ENCODE results near the gene ULK4.
"Not testable (repeated sequence)": the region's sequence is repeated elsewhere in the genome, so short reads cannot be mapped to it uniquely, and the experiment has no call there.

The ULK4 gene

DNA sequence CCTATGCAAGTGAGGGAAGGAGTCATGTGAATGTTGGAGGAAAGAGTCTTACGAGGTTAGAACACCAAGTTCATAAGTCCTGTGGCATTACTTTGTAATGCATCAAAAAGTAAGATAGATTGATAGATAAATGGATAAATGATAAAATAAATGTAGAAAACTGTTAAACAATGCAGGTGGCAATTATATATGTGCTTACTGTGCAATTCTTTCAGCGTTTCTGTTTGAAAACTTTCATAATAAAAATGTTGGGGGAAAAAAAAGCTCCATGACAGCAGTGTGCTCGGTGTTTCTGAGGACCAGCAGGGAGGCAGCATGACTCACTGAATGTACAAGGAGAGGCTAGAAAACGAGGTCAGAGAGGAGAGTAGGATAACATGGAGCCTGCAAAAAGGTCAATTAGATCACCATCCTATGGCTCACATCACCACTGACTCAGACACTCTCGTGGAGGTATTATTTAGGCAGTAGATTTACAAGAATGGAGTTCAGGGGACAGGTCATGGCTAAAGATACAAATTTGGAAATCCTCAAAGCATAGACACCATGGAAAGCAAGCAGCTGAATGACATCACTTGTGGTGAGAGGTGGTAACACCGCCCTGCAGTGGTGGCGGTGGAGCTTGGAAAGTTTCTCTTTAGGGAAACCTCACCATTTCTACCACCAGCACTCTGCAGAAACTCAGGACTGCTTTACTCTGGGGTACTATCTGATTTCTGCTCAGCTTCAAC, 542.8 kb downstream of the ULK4 start:
- DNase-seq = peak; percentile 31 to 32

GRCh38 chr3:41417574-41417973, 544.3 kb downstream of the ULK4 start:
- no peak for DNase-seq

DNA sequence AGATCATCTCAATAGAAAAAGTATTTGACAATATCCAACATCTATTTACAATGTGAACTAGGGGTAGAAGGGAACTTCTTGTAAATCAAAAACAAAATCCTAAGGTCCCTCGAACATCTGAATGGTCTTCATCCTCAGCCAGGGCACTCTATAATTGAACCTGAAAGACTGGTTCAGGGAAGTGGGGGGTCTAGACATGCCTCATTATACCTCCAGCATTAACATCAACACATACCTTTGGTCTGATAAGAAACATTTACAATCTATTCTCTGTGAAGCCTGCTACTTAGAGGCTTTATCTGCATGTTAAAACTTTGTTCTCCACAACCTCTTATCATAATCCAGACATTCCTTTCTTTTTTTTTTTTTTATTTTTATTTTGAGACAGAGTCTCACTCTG, 550.8 kb downstream of the ULK4 start:
- no peak for DNase-seq

GRCh38 chr3:41405466-41405865, 556.4 kb downstream of the ULK4 start:
- DNase-seq = no peak

GRCh38 chr3:41404582-41404981, 557.3 kb downstream of the ULK4 start:
- no peak for DNase-seq

DNA sequence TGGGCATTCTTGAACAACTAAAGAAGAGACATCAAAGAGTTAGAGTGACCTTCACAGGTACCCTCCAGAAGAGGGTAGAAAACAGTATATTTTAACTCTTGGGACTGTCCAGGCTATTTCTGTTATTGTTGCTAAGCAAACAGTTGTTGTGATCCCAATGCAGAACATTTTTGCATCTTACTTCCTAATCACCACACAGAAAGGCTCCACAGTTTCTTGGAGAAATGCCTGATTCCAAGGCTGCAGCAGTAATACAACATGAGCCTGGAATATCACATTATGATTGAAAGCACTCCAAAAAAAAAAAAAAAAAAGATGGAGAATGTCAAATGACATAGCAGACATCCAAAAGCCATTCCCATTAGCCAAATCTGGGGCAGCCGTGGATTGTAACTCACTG, 567.0 kb downstream of the ULK4 start:
- DNase-seq = no peak

- DNase-seq = not testable (repeated sequence)
Measured at GRCh38 chr3:41370765-41371535, 591.0 kb downstream of the ULK4 start.

- DNase-seq = no peak
Measured at GRCh38 chr3:41370307-41370706, 591.6 kb downstream of the ULK4 start.

DNA sequence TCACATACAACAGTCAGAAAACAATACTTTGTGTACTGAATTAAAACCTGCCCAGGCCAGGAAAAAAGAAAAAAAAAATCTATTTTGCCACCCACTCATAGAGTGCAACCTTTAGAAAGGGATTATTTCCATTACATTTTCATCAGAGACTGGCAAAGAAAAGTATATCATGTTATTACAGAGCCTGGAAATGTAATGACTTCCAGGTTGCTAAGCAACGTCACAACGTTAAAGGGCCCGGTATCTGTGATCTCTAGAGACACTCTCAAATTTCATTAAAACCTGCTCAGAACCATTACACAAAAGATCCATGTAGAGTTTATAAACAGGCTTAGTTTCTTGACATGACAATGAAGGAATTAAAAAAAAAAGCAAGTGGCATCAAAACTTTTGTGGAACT, 592.1 kb downstream of the ULK4 start:
- DNase-seq = no peak

DNA sequence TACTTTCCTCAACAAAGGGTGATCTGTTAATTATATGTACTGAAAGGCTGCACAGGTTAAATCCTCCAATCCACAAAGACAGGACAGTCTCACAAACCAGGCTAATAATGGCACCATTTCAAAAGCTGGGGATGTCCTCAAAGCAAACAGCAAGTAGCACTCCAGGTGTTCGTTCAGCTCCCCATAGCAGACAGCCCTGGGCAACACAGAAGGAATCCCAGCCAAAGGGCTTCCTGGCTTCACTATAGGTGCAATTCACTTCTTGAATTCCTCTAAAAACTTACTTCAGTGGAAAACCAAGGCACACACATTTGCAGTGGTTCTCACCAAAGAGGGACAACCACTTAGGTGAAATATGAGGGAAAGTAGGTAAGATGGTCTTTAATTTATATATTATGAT, 595.9 kb downstream of the ULK4 start:
- no peak for DNase-seq

DNA sequence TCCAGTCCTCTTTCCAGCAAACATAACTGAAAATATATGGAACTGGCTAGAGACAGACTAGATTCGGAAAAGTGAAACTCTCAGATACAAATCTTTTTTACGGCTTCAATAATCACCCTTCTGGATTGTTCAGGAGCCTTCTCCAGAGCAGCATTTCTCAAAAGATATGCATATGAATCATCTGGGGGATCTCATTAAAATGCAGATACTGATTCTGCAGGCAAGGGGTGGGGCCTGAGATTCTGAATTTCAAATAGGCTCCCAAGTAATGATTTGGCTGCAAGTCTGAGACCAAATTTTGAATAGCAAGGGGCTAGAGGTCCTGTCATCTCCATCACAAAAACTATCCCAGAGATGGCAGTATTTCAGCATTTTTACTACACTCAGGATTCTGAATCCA, 597.2 kb downstream of the ULK4 start:
- DNase-seq = no peak

DNA sequence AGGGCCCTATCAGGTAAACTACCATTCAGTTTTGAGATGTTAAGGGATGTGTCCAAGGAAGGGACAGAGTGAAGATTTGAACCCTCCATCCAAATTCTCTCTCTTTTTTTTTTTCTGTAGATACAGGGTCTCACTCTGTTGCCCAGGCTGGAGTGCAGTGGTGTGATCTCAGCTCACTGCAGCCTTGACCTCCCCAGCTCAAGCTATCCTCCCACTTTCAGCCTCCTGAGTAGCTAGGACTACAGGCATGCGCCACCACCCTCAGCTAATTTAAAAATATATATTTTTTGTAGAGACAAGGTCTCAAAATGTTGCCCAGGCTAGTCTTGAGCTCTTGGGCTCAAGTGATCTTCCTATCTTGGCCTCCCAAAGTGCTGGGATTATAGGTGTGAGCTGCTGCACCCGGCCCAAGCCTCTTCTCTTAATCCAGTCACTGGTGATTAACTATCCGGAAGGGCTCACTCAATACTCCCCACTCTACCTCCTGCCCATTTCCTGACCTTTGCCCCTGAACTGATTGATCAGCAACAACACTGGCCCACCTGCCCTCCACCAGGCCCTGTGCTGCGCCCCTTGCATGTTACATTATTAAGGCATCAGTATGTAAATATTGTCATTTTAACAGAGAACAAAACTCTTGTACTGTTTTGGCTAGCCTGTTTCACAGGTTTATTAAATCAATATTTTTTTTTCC, 597.9 kb downstream of the ULK4 start:
- DNase-seq = no peak

- DNase-seq = no peak
Measured at GRCh38 chr3:41362638-41363559, 599.0 kb downstream of the ULK4 start.

GRCh38 chr3:41357271-41357670, 604.6 kb downstream of the ULK4 start:
- DNase-seq = no peak

DNA sequence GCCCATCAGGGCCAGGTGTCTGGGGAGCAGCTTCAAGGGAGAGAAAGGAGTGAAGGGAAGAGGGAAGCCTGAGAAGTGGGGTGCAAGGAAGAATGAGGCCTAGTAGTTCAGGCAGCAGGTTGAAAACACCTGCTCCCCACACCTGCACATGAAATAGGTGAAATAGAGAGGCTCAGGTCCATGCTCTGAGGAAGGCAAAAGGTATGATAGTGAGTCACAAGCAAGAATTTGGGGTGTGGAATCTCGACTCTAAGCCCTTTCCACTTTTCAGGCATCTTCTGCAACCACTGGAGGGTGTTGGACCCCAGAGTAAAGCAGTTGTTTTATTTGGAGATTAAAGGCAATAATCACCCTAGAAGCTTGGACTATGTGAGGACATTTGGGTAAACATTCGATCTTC, 605.1 kb downstream of the ULK4 start:
- DNase-seq = no peak

DNA sequence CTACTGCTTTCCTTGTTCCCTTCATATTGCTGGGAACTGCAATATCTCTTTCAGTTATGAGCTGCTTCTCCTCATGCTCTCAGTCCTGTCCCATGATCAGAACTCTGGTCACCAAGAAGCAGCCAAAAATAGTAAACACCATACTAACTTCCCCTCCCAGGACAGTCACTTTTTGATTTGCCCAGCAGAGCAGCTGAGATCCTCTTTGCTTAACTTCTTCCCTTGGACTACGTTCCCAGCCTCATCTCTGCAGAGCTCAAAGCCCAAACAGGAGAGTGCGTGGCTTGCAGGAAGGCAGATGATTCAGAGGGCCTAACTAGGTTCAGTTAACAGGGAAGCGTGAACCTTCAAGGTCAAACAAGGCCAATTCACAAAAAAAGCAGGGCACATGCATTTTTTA, 609.4 kb downstream of the ULK4 start:
- DNase-seq = no peak

DNA sequence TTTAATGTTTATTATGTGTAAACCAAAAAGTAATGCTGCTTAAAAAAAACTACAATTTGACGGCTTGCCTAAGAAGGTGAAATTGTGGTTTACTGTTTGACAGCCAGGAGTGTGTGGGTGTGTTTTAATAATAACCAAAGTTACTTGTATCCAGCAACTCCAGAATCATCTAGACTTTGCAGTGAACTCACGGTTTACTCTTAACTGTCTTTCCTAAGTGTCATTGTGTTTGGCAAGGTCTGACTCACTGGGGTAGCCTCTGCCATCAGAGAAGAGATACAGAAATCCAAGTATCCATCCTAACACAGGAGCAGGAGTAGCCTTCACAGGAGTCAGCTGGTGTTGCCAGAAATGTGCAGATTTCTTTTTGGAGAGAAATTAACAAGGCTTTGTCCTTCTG, 611.5 kb downstream of the ULK4 start:
- no peak for DNase-seq

- DNase-seq = no peak
Measured at GRCh38 chr3:41348401-41348800, 613.5 kb downstream of the ULK4 start.

- no peak for DNase-seq
Measured at GRCh38 chr3:41346698-41347270, 615.1 kb downstream of the ULK4 start.

GRCh38 chr3:41345788-41346187, 616.1 kb downstream of the ULK4 start:
- no peak for DNase-seq

GRCh38 chr3:41339758-41340157, 622.1 kb downstream of the ULK4 start:
- no peak for DNase-seq

DNA sequence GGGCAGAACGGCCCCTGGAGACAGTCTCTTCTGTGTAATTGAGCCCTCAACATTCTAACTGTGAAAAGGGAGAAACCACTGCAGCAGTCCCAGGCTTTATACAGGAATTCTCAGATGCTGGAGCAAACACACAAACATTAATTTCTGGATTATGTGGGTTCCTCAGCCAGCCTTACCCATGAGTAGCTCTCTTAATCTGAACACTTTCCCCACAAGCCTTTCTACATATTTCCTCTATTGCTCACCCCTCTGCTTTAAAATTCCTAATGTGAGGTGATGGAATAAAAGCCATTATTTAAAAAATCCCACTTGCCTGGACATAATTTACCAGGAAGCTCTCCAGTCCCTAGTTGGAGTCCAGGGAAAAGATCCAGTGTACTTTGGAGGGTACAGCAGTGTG, 623.6 kb downstream of the ULK4 start:
- no peak for DNase-seq

GRCh38 chr3:41334426-41334825, 627.5 kb downstream of the ULK4 start:
- no peak for DNase-seq

Data from activated T-cell treated with anti-CD3 and anti-CD28 coated beads, Interleukin-2, amount 50 U/mL, for 48 hours (primary cell).